Suppressor macrophage (primary cell): Measurements from ENCODE around the gene PDLIM7.
"Not testable (repeated sequence)": the region's sequence is repeated elsewhere in the genome, so short reads cannot be mapped to it uniquely, and the experiment has no call there.

Experiments used
- DNase-seq, 4 experiments: peaks; one replicate each; pipeline ENCODE4 v3.0.0-alpha.2; 2020 to 2022

The PDLIM7 gene

DNA sequence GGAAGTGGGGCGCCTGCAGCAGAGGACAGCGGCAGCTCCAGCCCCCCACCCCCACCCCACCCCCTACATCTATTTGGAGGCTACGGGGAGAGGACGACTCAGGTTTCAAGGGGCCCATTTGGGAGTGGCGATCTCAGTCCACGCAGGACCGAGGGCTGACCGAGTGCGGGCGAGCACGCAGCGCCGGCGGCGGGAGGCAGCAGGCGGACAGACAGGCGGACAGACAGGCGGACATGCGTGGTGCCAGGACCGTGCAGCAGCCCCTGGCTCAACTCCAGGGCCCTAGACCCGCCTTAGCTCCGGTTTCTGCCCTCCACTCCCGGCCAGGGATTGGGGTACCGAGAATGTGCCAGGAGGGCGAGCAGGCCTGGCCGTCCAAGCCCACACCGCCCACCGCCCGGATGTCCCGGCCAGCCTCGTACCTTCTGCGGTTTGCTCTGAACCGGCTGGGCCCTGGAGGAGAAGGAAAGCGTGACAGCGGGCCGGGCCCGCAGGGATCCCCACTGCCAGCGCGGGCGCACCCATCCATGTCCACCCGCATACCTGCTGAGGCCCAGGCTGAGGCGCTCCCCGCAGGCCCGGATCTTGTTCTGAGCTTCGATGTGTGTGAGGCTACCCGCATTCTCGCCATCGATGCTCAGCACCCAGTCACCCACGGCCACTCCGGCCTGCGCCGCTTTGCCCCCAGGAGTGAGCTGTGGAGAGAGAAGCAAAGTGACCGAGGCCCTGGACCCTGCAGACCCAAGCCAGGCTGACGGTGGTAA, 5.2 kb downstream of the PDLIM7 start:
- DNase-seq, result no peak

DNA sequence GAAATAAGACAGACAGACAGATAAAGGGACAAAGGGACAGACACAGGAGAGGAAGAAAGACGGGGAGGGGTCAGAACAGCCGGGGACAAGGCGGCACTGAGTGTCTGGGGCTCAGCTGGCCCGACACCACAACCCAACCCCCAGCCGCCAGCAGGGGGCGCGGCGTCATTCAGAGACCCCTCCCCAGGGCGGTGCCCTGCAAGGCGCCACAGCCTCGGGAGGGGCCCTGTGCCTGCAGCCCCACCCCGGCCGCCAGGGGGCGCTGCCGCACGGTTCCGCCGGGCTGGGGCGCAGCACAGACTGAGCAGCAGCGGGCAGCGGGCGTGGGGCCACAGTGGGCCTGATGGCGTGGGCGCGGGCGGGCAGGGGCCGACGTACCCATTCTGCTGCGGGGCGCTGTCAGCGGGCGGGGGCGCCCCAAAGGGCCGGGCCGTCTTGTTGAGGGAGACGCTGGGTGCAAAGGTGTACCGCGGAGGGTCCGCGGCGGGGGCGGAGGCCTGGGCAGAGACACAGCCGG, 5.9 kb downstream of the PDLIM7 start:
- peak in 1 of 4 experiments; percentile 49 for DNase-seq

DNA sequence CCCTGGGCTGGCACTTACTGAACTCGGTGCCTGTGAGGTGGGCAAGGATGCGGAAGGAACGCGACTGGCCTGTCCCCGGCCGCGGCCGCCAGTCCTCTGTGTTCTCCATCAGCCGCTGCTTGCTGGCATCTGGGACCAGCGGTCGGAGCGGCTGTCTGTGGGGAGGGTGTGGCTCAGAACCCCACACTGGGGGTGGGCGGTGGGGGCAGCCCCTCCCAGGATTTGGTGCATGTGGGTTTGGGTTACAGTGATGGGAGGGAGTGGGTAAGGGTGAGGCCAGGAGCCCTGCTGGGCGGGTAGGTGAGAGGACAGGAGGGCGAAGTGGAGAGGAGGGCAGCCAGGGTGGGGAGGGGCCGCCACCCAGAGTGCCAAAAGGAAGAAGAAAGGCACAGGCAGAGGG, 6.4 kb downstream of the PDLIM7 start:
- no peak for DNase-seq

DNA sequence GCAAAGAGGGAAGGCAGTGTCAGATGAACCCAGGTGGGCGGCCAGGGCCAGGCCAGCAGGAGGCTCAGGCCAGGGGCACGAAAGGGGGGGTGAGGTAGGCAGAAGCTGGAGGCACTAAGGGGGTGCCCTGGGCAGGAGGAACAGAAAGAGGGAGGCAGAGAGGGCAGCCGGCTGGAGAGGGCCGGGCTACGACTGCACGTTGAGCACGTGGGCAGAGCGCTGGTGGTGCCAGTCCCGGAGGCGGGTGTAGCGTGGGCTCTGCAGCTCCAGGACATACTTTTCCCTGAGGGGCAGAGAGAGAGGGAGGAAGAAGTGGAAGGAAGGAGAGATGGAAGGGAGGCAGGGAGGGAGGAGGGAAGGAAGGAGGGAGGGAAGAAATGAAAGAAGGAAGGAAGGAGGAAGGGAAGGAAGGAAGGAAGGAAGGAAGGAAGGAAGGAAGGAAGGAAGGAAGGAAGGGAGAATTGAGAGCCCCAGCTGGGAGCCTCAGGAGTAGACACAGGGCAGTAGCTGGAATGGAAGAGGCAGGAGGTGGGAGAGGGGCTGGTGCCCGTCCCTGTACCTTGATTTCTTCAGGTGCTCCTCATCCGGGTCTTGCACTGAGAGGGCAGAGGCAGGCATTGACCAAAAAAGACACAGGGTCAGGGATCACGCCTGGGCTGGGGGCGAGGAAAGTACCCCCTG, 7.0 kb downstream of the PDLIM7 start:
- DNase-seq, result peak in 1 of 4 experiments; percentile 44

DNA sequence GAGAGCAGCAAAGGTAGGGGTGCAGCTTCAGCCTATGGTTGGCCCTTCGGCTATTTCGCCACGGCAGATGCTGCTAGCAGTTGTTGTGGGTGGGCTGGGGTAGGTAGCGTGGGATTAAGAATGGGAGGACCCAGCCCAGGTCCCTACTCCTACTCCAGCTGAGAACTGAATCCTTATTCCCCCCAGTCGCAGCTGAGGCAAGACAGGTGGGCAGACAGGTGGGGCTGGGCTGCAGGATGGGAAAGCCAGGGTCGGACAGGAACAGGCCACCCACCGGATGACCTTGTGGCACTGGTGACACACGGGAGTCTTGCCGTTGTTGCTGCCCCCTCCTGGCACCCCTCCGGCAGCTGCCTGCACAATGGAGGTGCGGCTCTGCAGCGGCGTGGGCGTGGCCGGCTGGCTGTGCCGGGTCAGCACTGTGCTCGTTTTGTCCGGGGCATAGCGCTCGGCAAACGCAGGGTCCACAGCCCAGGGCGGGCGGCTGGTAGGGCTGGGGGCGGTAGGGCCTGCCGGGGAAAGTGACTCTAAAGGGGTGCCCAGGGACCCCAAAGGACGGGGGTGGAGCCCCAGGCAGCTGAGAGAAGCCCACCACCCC, 8.2 kb downstream of the PDLIM7 start:
- no peak for DNase-seq

DNA sequence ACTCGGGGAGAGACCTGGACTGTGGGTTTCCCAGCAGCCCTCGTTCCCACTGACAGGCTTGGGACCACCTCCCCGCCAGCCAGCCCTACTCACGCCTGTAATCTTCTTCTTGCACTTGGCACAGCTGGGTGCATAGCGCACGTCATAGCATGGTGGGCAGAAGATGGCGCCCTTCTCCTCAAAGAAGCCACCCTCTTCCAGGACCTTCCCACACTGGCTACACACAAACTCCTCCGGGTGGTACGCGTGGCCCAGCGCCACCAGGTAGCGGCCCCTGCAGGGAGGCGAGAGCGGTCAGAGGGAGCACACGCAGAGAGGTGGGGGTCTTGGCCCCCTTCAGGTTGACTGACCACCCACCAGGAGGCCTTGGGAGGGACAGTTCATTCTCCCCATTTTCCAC, 9.4 kb downstream of the PDLIM7 start:
- no peak for DNase-seq

DNA sequence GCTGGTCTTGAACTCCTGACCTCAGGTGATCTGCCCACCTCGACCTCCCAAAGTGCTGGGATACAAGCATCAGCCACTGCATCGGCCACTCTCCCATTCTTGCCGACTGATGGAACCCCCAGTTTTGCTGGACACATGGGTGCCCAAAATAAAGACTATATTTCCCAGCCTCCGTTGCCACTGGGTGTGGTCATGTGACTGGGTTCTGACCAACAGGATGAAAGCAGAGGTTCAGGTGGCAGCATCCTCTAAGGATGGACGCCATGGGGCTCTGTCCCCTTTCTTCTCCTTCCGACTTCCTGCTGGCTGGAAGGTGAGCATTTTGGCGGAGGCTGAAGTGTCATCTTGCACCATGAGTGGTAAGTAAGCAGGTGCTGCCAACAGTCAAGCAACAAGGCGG, 10.3 kb downstream of the PDLIM7 start:
- no peak for DNase-seq

DNA sequence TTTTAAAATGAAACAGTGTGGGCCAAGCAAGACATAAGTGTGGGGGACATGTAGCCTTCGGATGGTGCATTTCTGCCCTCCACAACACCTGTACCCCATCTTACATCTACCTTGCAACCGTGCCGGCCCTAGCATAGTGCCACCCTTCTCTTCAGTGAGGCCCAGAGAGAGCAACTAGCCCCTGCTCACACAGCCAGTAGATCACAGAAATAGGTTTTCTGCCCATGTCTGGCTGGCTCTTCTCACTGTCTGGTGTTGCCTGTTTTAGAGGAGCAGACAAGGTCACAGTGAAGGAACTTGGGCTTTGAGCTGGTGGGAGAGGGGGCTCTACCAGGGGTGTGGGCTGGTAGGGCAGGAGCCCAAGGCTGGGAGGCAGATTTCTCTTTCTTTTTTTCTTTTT, 11.1 kb downstream of the PDLIM7 start:
- no peak for DNase-seq

DNA sequence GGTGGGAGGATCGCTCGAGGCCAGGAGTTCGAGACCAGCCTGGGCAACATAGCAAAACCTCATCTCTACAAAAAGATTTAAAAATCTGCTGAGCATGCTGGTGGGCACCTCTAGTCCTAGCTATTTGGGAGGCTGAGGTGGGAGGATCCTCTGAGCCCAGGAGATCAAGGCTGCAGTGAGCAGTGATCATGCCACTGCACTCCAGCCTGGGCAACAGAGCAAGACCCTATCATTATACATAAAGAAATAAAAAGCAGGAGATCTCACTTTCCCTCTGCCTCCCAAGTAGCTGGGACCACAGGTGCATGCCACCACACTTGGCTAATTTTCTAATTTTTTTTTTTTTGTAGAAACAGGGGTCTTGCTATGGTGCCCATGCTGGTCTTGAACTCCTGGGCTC, 11.7 kb downstream of the PDLIM7 start:
- DNase-seq, result not testable (repeated sequence)

DNA sequence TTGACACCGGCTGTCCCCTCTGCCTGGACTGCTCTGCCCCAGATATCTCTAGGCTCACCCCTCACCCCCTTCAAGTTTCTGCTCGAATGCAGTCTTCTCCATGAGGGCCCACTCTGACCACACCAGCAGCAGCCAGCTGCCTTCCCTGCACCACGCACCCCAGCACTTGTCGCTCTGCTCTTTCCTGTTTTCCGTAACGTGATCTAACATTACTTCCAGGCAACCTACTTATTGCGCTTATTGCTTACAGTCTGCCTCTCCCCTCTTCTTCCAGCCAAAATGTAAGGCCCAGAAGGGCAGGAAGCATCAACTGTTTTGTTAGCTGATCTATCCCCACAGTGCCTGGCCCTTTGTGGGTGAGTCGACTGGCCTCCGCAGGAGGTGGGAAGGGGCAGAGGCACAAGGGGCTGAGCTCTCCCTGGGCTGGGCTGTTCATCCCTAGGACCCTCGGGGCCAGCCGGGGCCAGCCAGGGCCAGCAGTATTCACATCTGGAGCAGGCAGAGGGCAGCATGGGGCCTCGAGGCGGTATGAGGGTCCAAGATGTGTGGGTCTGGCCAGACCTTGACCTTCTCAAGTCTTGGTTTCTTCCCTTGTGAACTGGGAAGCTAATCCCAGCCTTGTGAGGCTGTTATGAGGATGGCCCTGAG, 12.4 kb downstream of the PDLIM7 start:
- peak in 1 of 4 experiments; percentile 1 for DNase-seq

DNA sequence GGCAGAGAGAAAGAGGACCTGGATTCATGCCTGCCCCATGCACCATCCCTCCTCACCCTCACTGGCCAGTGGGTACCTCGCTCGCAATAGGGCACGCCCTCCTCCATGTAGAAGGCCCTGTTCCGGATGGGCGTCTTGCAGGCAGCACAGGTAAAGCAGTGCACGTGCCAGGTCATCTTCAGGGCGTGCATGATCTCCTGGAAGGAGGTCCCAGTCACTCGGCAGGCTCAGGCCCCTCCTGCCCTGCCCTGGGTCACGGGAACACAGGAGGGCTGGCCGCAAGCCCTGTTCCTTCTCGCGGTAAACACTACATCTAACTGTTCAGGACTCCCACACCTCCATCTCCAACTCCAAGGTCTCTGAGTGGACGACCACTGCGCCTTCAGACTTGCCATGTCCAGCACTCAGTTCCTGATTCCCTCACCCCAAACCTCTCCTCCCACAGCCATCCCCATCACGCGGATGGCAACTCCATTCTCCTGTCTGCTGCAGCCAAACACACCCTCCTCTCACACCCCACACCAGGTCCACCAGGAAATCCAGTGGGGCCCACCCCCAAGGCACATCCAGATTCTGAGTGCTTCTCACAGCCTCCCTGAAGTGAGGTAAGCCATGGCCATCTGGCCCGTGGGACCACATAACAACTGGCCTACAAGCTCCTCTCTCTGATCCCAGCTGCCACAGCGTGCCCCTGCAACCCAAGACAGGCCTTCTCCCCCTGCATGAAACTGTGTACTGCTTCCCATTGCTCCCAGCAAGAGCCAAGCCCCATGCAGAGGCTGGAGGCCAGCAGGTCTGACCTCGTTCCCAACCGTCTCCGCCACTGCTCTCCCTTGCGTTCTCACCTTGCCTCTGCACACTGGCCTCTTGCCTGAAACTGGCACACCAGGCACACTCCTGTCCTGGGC, 13.2 kb downstream of the PDLIM7 start:
- peak in 1 of 4 experiments; percentile 2 for DNase-seq

DNA sequence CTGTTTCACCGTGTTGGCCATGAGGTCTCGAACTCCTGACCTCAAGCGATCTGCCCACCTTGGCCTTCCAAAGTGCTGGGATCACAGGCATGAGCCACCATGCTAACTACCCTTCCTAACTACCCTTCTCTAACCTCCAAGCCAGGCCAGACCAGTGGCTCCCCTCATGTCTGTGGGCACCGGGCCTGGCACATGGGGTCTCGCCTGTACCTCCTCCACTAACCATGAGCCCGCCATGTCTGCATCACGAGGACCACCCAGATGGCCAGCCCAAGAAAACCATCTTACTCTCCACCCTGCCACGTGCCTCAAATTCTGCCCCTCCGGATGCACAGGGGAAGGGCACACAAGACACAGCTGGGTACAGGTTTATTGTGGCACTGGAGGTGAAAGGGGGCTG, 14.4 kb downstream of the PDLIM7 start:
- peak in 1 of 4 experiments; percentile 1 for DNase-seq

DNA sequence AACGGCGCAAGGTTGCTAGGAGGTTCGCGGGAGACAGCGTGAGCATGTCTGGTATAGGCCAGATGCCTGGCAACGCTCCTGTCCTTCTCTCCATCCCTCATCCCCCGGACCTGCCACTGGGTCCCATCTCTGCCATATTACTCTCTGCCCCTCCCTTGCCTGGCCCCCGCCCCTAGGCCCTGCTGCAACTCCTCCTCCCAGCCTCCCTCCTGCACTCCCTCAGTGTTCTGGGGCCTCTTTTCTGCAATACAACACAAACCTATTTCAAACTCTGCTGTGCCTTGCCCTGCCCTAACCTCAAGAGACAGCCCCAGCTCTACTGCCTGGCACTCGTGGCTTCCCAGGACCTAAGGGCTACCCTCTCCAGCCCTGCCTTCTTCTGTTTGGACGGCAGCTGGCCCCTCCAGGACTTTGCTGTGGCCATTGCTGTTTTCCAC, 15.0 kb downstream of the PDLIM7 start:
- peak in 1 of 4 experiments; percentile 1 for DNase-seq

DNA sequence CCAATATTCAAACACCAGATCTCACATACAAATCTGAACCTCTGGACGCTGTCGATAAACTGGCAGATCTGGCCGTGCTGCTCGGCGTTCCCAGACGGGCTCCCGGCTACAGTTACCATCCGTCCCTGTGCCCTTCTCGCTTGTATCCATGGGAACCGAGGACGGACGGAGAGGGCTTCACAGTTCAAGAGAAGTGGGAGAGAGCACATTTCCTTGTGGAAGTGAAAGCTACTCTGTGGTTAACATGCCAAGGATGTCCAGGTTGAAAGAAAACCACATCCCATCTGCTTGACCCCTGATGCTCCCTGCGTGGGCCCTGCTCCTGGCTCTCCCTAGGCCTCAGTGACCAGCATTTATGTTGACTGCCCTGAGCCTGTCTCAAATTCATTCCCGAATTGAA, 17.6 kb downstream of the PDLIM7 start:
- DNase-seq, result peak; percentile 53 to 76 (median 71)

DNA sequence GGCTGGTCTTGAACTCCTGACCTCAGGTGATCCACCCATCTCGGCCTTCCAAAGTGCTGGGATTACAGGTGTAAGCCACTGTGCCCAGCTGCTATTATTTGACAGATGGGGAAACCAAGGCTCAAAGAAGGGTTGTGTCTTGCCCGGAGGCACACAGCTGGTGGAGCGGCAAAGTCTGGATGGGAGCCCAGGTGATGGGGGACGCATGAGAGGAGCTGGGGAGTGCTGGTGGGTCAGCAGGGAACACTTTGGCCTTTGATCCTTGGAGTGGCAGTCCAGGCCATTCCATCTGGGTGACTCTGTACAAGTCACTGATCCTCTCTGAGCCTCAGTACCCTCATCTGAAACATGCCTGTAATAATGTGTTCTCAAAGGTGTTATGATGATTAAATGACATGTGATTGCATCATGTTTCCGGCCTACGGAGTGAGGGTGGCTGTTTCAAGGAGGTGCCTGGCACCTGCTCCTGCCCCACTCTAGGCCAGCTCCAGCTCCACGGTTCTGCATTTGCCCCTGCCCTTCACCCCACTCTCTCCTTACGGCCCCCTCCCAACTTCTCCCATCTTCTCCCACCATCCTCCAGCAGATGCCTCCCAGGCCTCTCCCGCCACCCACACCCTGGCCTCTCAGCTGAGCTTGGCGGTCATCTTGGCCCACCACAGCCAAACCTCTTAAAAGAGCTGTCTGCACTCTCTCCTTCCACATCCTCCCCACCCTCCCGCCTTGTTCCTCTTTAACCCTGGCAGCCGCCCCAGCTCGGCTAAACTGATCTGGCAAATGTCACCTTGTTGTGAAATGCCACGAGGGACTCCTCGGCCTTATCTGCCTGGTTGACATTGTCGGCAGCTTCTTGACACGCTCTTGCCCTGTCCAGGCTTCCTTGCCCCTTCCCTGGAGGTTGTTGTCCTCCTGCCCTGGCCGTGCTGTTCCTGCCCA, 18.4 kb downstream of the PDLIM7 start:
- DNase-seq, result peak; percentile 84 to 91 (median 90)

DNA sequence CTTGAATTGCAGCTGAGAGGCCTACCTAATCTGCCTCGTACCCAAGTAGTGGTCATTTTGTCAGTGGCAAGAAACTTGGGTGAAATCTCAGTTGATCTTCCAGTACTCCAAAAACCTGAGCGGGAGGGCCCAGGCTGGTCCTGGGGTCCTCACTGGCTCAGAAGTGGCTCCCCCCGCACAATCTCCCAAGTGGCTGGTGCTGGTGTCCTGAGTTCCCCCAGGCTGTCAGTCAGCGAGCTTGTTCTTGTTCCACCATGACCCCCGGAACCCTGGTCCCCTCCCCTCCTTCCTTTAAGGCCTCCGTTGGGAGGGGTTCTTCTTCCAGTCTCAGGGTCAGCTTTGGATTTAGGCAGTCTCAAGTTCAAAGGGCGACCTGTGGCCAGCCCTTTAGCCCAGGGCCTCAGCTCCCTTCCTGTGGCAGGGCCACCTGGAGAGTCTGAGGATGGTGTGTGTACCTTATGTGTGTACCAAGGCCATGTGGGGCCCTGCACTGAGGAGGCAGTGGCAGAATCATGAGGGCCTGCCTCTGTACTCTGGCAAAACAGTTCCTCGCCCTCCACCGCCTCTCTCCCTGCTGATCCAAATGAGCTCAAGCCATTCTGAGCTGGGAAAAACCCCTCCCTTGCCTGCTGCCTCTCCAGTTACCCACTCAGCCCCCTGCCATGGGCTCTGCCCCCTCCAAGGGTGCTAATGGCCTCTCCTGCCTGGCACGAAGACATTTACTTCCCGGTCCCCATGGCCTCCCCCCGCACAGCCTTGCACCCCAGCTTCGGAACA, 19.5 kb downstream of the PDLIM7 start:
- no peak for DNase-seq

DNA sequence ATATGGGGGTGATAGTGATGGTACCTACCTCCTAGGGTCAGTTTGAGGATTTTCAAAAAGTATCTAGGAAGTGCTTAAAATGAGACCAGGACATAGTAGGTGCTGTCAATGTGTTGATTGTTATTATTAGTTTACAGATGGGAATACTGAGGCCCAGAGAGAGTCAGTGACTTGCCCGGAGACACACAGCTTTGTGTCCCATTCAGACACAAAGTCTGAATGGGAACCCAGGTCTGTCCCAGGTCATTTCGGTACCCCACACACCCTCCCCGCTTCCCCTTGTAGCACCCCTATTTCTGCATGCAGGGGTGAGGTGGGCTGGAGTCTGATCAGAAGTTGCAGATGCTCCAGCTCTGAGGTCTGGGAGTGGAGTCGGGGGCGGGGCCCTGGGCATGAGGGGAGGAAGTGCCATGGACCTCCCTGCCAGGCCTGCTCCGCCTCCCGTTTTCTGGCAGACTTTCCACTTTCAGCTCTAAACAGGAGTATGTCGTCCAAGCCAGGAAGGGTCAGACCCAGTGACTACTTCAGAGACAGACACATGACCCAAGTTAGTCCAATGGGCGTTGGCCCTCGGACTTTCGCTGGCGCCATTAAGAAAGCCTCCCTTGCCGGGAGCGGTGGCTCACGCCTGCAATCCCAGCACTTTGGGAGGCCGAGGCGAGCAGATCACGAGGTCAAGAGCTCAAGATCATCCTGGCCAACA, 20.7 kb downstream of the PDLIM7 start:
- peak in 1 of 4 experiments; percentile 47 for DNase-seq

DNA sequence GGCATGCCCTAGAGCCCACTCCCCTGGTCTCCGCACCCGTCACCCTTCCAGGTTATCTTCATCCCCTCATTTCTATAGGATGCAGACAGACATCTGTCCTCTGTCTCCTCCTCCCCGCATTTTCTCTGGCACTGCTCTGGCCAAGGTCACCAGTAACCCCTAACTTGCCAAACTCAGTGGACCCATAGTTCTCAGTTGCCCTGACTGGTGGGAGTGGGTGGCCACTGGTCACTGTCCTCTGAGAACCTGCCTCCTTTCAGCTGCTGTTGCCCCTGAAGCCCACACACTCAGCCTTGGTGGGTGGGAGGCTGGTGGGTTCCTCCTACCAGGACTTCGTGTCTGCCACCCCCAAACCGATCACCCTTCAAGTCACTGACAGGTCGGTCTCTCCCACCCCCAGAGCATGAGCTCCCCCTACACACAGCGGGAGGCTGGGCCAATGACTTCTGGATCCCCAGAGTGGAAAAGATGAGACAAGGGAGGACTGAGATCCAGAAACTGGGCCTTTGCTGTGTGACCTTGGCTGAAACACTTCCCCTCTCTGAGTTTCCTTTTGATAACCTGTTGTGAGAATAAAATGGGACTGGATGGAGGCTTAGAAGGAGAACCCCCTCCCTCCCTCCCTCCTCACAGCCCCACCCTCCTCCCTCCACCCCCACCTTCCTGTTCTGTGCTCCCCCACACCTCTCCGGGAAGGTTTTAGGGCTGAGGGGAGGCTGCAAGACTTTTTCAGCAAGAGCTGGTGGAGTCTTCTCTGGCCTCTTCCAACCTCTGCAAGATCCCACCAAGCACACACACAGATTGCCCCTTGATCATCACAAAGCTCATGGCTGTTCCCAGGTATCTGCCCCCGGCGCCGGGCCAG, 21.6 kb downstream of the PDLIM7 start:
- DNase-seq, result no peak
